Suppressor macrophage treated with lipopolysaccharide for 1 hour (primary cell): ENCODE measurements around the gene GCFC2.
"Not testable (repeated sequence)": the region's sequence is repeated elsewhere in the genome, so short reads cannot be mapped to it uniquely, and the experiment has no call there.

Experiments
- DNase-seq, 3 donors: peaks; one replicate each; pipeline ENCODE4 v3.0.0-alpha.2; 2020 to 2022

GCFC2 gene

GRCh38 chr2:75710577-75711253, at the start of gene GCFC2:
GCFC2 (minus strand) TSS chr2:75710915; CDS start chr2:75710855, 60 bp downstream.
- peak; percentile 83 to 92 (median 88) for DNase-seq

- DNase-seq, result no peak
Measured at GRCh38 chr2:75752828-75753227, 42.1 kb upstream of the GCFC2 start.

- DNase-seq, result no peak
Measured at GRCh38 chr2:75751824-75752468, 41.2 kb upstream of the GCFC2 start.

GRCh38 chr2:75751360-75751759, 40.6 kb upstream of the GCFC2 start:
- DNase-seq, result no peak

- no peak for DNase-seq
Measured at GRCh38 chr2:75737961-75738360, 27.2 kb upstream of the GCFC2 start.

- no peak for DNase-seq
Measured at GRCh38 chr2:75736276-75736675, 25.6 kb upstream of the GCFC2 start.

GRCh38 chr2:75729861-75730260, 19.1 kb upstream of the GCFC2 start:
- peak in 1 of 3 donors; percentile 3 for DNase-seq

- no peak for DNase-seq
Measured at GRCh38 chr2:75728614-75729419, 18.1 kb upstream of the GCFC2 start.

- DNase-seq, result no peak
Measured at GRCh38 chr2:75722687-75723086, 12.0 kb upstream of the GCFC2 start.

GRCh38 chr2:75720525-75720924, 9.8 kb upstream of the GCFC2 start:
- DNase-seq, result no peak

- no peak for DNase-seq
Measured at GRCh38 chr2:75719616-75720015, 8.9 kb upstream of the GCFC2 start.

GRCh38 chr2:75716406-75716805, 5.7 kb upstream of the GCFC2 start:
- peak in 2 of 3 donors; percentile 2 to 4 for DNase-seq

GRCh38 chr2:75711590-75711989, 875 bp upstream of the GCFC2 start:
- not testable (repeated sequence) for DNase-seq

GRCh38 chr2:75710220-75710576, 517 bp downstream of the GCFC2 start:
- no peak for DNase-seq

GRCh38 chr2:75709297-75709696, 1.4 kb downstream of the GCFC2 start:
- DNase-seq, result peak in 2 of 3 donors; percentile 1 to 4

GRCh38 chr2:75707901-75708300, 2.8 kb downstream of the GCFC2 start:
- DNase-seq, result no peak

GRCh38 chr2:75705921-75706320, 4.8 kb downstream of the GCFC2 start:
- no peak for DNase-seq

- DNase-seq, result no peak
Measured at GRCh38 chr2:75703589-75704287, 7.0 kb downstream of the GCFC2 start.

- no peak for DNase-seq
Measured at GRCh38 chr2:75702593-75702992, 8.1 kb downstream of the GCFC2 start.

- no peak for DNase-seq
Measured at GRCh38 chr2:75698918-75699317, 11.8 kb downstream of the GCFC2 start.

- DNase-seq, result no peak
Measured at GRCh38 chr2:75688196-75688595, 22.5 kb downstream of the GCFC2 start.

- DNase-seq, result not testable (repeated sequence)
Measured at GRCh38 chr2:75683430-75683829, 27.3 kb downstream of the GCFC2 start.

- DNase-seq, result no peak
Measured at GRCh38 chr2:75680402-75680801, 30.3 kb downstream of the GCFC2 start.
